COLO829 (cell line): Measurements from ENCODE around the gene EGFLAM.

Source experiments
- DNase-seq: peaks from one replicate; pipeline ENCODE4 v3.0.0; 2012; ENCODE audit warnings: low spot score

The EGFLAM gene

DNA sequence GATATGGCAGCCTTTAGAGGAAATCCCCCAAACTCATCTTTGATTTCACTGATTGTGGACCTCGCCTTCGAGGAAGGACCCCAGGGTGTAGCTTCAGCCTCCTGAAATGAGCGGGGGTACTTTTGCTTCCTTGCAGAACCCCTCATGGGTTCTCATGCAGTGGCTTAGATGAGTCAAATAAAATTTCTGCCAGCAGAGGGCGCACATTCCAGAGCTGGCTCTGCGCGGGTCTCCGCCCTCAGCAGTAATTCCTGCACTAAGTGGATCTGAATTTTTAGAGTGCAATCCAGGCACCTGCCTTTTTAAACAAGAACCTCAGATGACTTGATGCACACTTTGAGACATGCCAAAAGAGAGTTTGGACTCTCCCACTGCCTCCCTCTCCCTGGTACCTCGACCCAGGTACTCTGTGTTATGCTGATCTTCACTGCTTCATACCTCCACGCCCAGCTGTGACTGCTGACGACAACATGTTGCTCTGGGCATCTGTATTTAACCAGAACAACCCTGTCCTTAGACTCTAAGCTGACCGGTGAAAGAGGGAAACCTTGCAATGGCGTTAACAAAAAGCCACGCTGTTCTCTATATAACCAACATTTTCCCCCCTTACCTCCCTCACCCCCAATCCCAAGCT lies 7.3 kb downstream of the EGFLAM start:
- DNase-seq: no peak

DNA sequence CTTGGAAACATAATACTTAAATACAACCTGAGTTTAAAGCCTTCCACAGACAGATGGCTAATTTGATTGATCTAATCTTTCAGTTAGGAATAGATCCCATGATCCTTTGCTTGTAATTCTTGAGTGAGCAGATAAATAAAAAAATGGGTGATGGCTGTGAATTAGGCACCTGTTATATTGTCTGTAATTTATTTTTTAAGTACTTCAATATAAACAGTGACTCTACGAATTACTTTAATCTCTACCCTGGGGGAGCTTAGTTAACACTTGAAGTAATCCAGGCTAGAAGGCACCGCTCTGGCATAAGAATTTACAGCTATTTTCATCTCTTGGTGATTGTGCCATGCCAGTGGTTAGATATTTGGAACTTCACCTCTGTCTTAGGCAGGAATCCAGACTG lies 9.0 kb downstream of the EGFLAM start:
- no peak for DNase-seq

DNA sequence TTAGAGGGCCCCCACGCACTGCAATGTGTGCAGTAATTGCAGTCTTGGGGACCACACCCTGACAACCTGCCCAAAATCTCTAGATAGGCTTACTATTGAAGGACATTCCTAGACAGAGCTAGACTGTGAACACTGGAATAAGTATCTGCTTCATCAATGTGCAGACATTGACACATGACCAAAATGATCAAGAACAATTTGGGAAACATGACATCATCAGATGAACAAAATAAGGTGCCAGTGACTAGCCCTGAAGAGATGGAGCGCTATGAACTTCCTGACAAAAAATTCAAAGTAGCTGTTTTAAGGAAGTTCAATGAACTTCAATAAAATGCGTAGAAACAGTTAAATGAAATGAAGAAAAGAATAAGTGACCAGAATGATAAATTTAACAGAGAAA lies 15.3 kb downstream of the EGFLAM start:
- no peak for DNase-seq

DNA sequence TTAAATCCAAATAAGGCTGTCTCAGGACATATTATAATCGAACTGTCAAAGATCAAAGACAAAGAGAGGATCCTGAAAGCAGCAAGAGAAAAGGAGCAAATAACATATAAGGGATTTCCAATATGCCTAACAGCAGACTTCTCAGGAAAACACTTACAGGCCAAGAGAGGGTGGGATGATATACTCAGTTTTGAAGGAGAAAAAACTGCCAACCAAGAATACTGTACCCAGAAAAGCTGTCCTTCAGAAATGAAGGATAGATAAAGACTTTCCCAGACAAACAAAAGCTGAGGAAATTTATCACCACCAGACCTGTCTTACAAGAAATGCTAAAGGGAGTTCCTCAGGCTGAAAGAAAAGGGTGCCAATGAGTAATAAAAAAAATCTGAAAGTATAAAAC lies 16.0 kb downstream of the EGFLAM start:
- DNase-seq: no peak

DNA sequence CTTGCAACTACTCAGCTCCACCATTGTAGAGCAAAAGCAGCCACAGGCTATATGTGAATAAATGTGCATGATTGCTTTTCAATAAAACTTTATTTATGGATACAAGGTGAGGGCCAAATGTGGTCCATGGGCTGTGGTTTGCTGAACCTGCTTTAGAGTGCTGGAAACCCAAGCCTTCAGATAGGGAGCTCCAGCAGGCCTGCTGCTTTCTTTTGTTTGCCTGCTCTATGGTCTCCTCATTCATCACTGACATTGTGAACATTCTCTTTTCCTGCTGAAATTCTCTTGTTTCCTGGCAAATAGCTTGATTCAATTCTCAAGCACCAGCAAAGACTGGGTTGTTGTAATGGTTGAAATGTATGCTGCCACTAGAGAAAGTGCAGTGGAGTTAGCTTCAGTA lies 26.0 kb downstream of the EGFLAM start:
- no peak for DNase-seq

DNA sequence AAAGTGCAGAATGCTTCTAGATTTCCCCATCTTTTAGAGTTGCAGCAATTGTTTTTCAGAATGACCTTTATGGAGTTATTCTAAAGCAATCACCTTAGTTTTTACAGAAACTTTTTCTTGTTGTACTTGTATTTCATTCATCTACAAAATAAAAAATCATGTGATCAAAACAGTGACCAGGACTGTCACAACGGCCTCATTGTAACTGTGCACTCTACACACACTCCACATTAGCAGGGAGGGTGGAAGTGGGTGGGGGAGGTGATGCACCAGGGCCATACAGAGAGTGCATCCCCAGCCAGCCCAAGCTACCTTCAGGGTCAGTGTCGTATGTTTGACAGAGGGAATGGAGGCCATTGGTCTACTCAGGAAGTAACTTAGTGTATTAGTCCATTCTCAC lies 26.9 kb downstream of the EGFLAM start:
- DNase-seq: no peak

DNA sequence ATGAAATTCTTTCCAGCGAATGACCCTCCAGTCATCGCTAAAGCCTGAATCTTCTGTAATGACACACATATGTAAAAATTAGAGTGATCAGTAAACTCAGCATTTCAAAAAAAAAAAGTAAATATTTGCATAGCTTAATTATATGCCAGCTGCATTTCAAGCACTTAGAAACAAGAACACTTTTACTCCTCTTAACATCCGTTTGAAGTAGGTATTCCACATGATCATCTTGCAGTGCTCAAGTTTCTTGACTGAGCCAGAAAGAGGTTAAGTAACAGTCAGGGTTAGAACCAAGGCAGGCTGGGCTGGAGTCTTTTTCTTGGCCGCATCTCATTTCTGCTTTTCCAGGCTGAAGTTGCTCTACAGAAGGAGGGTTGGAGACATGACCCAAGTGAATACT lies 27.6 kb downstream of the EGFLAM start:
- DNase-seq: no peak

DNA sequence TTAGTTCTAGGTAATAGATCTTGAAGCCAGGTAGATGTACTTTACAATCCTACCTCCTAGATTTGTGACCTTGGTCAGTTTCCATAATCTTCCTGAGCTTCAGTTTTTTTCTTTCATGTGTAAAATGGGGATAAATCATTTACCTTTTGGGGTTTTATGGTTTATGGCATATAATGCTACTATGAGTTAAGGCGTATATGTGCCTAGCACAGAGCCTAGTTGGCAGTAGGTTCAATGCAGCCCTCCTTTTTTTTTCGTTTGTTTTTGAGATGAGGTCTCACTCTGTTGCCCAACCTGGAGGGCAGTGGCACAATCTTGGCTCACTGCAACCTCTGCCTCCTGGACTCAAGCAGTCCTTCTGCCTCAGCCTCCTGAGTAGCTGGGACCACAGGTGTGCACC lies 28.8 kb downstream of the EGFLAM start:
- DNase-seq: no peak

DNA sequence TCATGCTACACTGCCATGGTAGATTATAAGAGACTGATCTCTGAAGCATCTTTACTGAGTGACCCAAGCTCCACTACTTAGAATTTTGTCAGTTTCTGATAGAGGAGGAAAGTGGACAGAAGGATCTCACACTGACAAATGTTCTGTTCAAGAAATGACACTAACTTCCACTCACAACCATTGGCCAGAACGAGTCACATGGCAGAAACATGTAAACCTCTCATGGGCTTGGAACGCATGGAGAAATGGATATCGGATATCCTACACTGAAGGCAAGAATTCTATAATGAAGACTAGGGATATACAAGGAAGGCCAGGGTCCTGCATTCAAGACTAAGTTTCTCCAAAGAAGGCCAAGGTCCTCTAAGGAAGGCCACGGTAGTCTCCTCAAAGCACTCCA lies 31.1 kb downstream of the EGFLAM start:
- no peak for DNase-seq

DNA sequence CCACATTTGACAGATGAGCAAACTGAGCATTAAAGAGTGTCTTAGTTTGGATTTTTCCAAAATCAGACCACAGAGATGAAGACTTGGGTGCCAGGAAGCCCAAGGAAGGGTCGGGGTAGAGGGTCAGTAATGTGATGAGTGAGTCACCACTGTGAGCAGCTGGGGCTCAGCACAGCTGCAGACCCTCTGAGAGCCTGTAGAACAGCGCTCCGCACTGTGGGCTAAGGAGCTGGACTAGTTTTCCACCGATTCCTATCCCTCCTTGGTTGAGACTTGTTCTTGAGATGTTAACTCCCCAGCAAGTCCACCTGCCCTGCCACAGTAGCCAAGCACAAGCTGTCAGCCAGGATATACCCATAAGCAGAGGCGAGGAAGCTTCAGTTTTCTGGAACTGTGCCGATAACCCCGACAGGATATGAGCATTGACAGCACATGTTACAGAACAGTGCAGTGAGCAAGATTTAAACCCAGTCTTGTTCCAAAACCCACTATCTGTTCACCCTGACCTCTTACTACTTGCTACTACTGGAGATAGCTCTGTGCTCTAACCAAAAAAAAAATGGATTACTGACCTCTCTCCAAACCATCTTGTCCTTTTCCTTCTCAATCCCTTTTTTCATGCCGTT lies 31.8 kb downstream of the EGFLAM start:
- no peak for DNase-seq

DNA sequence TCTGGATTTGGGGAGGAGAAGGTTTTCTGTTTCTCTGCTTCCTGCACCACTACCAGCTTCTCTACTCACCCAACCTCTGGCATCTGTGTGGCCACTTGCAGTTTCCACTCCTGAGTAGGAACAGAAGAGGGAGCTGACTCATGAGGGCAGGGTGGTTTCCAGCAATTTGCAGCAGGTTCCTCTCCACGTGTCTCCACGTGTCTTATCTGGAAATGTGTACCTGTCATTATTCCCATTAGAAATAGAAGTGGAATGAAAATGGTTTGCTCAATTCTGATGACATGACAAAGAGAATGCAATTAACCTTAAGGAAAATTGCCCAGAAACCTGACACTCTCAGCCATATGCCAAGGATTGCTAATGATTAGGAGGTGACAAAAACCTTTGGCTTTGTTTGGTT lies 33.0 kb downstream of the EGFLAM start:
- DNase-seq: no peak

DNA sequence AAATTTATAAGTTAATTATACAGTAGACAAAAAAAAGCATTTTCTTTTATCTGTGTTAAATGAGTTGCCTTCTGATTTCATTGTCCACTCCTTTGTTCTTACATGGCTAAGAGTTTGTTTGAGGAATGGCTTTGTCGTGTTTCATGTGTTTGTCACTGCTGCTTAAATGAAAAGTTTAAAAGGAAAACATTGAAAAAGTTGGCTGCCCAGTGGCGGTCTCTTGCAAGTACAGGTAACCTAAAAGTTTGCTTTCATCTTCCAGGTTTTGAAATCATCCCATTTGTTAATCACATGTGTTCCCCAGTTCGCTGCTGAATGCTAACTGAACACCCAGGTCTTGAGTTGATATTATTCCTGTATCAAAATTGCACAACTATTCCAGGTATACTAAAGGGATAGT lies 33.9 kb downstream of the EGFLAM start:
- no peak for DNase-seq

DNA sequence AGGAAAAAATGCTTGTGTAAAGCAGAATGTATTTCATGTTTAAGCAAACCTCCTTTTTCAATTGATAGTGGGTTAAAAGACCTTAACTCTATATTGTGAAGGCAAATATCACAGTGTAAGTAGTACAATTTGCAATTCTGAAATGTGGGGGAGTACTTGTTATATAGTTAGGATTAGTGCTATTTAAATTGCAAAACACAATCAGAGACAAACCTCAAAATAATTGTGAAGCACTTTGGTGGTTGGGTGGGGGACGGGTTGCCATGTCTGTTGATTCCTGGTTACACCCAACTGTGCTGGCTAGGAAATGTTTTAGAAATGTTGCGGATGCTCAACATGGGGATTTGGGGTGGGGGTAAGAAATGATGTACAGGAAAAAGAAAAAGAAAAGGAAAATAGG lies 37.4 kb downstream of the EGFLAM start:
- DNase-seq: no peak

DNA sequence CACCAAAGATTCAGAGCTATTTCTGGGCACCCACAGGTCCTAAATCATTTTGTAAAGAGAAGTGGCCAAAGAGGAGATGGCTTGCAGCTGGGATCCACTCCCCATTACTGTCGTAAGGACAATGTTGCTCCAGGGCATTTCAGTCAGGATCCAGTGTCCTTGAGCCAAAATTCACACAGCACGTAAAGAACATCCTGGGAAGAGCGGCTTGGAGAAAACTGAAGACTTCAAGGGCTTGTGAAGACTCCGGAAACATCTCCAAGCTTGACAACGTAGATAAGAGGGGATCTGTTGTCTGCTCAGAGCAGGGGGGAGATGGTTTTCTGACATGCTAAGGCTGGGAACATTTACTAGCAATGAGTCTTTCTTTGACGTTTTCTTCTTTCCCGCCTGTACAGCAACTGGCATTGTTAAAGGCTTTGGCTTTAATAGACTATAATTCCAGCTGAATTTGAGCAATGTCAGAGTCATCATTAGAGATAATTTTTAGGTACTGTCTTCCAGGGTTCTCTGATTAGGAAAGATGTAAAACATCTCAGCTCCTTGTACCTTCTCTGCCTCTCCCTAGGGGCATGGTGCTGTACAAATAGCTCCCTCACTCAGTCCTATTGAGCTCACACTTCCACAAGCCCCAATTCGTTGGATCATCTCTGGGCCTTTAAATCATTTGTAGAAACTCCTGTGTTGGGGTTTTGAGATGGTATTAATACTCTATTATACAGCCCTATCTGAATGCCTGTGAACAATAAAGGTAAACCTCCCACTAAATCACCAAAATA lies 39.7 kb downstream of the EGFLAM start:
- no peak for DNase-seq

DNA sequence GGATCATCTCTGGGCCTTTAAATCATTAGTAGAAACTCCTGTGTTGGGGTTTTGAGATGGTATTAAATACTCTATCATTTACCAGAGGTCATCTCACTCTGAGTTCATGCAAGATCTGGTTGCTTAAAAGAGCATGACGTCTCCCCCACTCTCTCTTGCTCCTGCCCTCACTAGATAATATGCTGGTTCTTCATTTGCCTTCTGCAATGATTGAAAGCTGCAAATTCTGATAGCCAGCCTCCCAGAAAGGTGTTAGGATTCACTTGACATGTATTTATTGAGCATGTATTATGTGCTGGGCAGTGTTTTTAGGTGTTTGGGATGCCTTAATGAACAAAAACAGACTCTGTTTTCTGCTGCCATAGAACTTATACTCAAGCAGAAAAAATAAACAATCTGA lies 41.2 kb downstream of the EGFLAM start:
- DNase-seq: no peak

DNA sequence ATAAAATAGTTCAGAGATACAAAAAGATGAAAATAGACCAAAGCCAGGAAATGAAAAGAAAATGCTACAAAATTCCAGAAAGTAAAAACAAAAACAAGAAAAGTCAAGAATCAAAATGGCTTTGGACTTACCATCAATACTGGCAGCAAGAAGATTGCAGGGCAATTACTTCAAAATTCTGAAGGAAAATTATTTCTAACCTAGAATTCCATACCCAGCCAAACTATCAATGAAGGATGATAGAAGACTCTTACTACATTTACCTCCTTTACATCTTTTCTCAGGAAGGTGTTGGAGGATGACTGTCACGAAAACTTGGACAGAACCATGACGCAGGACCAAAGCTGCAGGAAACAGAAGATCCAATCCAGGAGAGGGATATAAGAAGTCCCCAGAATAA lies 46.8 kb downstream of the EGFLAM start:
- no peak for DNase-seq

DNA sequence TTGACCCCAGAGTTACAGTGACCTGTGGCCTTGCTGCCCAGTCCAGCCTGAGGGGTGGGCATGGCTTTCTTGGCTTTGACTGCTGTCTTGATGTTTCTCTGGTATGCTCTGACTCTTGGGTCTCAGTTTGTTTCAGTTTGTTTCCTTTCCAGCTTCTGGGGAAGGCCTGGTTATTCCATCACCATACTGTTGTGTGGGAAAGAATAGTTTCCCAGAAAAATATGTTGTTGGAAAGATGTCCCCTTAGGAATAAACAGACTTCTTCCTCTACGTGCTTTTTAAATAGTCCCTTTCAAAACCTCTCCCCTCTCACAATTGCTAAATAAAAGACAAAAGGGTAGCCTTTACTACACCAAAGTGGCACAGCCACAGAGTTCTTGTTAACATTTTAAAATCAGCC lies 49.5 kb downstream of the EGFLAM start:
- DNase-seq: no peak

DNA sequence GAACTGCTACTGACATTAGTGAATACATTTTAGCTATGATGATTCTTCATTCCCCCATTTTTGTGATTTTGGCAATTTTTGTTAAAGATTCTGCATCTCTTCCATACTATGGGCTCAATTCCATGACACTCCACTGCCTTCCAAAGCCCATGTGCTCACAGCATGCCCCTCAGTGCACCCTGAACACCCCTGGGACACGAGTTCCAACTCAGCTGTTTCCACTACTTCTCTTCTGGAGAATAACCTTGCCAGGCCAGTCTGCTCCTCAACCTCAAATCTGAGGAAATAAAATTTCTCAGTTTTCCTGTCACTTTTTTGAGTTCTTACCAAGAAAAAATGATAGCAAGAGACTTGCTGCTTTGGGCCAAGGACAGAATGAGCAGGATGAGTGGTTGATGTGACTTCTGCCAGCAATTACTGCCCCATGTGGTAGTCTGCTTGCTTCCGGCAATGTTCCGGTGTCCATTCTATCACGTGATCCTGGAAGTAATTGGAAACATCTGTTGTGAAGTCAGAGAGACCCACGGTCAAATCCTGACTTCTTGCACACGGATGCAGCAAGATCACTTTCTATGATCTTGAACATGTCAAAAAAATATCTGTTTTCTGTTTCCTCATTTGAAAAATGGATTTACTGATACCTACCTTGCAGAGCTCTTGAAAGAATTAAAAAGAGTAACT lies 58.3 kb downstream of the EGFLAM start:
- peak; percentile 15 for DNase-seq

DNA sequence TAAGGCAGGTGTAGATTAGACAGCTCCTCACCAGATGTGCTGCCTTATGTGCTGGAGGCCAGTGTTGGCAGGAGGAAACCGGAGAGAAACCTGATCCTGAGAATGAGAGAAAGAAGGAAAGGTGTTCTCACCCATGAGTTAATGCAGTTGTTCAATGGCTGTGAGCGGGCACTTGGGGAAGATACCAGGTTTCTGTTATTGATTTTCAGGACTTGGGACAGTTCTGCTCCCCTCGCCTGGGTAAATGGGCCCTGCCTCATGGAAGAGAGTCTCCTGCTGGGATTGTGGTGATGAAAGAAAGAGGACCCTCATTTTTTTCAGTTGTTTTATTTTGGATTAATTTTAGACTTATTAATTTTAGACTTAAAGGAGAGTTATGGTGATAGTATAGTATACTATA lies 59.5 kb downstream of the EGFLAM start:
- DNase-seq: no peak

DNA sequence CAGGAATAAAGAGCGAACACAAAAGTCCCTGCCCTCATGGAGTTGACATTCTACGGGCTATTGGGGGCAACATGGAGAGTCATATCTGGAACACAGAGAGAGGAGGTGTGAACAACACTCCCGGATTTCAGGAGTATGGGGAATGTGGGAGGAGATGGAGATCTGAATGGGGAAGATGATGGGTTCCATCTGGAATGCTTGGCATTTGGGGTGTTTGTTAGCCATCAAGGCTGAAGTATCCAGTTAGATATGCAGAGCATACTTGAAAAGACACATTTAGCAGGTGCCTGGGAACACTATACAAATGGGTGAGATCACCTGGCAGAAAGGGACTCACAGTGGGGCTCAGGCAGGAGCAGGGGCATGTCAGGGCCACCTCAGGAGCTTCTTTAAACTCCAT lies 61.1 kb downstream of the EGFLAM start:
- DNase-seq: no peak

DNA sequence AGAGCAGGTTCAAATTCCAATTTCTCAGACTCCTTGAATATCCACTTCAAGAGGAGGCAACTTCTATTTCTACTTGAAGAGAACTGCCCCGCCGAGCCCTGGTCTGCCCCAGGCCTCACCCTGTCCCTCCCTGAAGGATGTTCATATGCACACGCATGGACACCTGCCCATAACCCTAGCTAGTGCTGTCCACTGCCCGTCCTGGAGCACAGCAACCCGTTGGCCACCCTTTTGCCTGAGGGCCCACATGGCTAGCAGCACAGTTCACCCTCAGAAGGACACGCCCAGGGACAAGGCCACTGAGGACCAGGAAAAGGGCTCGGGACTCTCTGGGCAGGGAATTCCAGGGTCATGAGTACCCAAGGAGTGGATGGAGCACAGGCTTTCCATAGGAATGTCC lies 63.6 kb downstream of the EGFLAM start:
- no peak for DNase-seq

DNA sequence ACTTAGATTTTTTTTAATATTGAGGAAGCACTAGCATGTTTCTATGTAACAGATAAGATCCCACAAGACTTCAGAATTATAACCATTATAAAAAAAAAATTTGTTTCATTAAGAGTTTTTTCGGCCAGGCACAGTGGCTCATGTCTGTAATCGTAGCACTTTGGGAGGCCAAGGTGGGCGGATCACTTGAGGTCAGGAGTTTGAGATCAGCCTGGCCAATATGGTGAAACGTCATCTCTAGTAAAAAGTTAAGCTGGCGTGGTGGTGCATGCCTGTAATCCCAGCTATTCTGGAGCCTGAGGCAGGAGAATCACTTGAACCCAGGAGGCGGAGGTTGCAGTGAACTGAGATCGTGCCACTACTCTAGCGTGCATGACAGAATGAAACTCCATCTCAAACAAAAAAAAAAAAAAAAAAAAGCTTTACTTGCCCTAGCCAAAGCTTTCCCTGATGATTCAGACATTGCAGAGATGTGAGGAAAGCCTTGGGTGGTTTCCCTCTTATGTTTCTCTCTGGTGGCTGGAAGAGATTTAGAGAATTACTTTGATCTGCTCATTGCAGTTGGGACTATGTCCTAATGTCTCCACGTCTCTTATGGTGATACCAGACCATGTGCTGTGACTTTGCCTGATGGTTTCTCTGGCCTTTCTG lies 65.4 kb downstream of the EGFLAM start:
- no peak for DNase-seq
